ENCODE results near the gene SECISBP2L. TPM values are rescaled to one million over a fixed set of nuclear protein-coding genes. Genes with fewer than 3 reads are reported as not detected.

The SECISBP2L gene
- total and polyA plus RNA-seq, 9 of the 15 experiments (the other 6 are each of a cell fraction or from before 2014, with no cell fraction given): 0.55 to 14.1 (median 10.4) TPM

DNA sequence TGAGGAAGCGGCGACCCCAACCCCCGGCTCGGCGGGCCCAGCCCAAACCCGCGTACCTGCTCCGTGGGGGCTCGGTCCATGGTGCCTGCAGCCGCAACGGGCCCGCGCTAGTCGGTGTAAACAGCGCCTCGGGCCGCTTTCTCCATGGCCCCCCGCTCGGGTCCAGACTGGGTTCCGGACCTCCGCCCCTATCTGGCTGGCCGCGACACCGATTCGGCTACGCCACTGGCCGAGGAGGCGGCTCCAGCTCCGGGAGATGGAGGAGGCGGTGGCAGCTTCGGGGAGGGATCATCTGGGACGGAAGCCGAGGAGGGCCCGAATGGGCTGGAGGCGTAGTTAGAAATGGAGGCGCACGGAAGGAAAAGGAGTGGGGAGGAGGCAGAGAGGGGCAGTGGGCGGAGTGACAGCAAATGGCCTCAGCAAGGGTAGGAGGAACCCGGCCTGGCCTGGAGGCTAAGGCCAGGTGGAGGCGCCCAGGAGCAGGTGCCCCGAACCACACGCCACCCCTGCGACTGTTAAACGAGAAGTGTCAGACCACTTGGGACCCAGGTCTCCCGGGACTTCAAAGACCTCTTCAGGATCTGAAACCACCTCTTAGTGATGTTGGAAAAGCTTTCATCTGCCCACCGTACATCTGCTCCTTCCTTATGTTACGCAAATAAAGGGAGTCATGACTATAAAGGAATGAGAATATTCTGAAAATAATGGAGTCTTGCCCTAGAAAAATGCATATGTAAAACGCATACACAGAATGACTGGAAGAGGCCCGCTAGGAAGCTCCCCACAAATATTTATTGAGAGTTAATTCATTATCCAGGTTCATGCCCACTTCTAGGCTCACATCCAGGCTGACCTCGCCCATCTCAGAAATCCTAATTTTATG lies at the start of gene SECISBP2L (continued):
- no peak for TF ChIP-seq ZNF274 (IDR thresholded peaks at IDR 0.05; ENCODE audit: borderline replicate concordance, low read depth, low read length)
- no peak for TF ChIP-seq ARID3A (IDR thresholded peaks at IDR 0.05; ENCODE audit: borderline replicate concordance, low read depth, low read length)
- TF ChIP-seq E4F1 (CRISPR knock-in tag; IDR thresholded peaks at IDR 0.05; ENCODE audit: borderline replicate concordance): no peak
- TF ChIP-seq L3MBTL2 (IDR thresholded peaks at IDR 0.05): peak; percentile 76
- no peak for TF ChIP-seq CUX1 (CRISPR knock-in tag; IDR thresholded peaks at IDR 0.05)
- peak; percentile 73 for TF ChIP-seq SUPT5H (IDR thresholded peaks at IDR 0.05)
- TF ChIP-seq CBX2 (IDR thresholded peaks at IDR 0.05; ENCODE audit: insufficient read depth, low read length, poor library complexity, severe bottlenecking): no peak
- TF ChIP-seq, protein P1, sequence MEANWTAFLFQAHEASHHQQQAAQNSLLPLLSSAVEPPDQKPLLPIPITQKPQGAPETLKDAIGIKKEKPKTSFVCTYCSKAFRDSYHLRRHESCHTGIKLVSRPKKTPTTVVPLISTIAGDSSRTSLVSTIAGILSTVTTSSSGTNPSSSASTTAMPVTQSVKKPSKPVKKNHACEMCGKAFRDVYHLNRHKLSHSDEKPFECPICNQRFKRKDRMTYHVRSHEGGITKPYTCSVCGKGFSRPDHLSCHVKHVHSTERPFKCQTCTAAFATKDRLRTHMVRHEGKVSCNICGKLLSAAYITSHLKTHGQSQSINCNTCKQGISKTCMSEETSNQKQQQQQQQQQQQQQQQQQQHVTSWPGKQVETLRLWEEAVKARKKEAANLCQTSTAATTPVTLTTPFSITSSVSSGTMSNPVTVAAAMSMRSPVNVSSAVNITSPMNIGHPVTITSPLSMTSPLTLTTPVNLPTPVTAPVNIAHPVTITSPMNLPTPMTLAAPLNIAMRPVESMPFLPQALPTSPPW (CRISPR knock-in tag; IDR thresholded peaks at IDR 0.05): peak; percentile 95
- TF ChIP-seq ZNF175 (CRISPR knock-in tag; IDR thresholded peaks at IDR 0.05; ENCODE audit: low read depth): no peak
- TF ChIP-seq CHCHD3 (CRISPR knock-in tag; IDR thresholded peaks at IDR 0.05): no peak
- TF ChIP-seq CCAR2 (IDR thresholded peaks at IDR 0.05; ENCODE audit: low read depth, low read length): no peak
- no peak for TF ChIP-seq ZNF695 (CRISPR knock-in tag; IDR thresholded peaks at IDR 0.05)
- TF ChIP-seq YY1 (IDR thresholded peaks at IDR 0.05; ENCODE audit: borderline replicate concordance in 1 of 3, control insufficient read depth in 1 of 3, extremely low read depth in 1 of 3, insufficient read depth in 3 of 3, insufficient read length in 1 of 3, insufficient replicate concordance in 2 of 3, low read depth in 1 of 3, low read length in 2 of 3): peak; percentile 86 to 99 (median 99)
- peak; percentile 27; the same call in 1 of the 2 replicates for TF ChIP-seq SMARCE1 (IDR thresholded peaks at IDR 0.05)
